Measurements from ENCODE around the gene ARHGAP44. TPM values are rescaled to one million over a fixed set of nuclear protein-coding genes. Genes with fewer than 3 reads are reported as not detected.

Gene ARHGAP44
- total and polyA plus RNA-seq, 9 of the 15 experiments (the other 6 are each of a cell fraction or from before 2014, with no cell fraction given): 0.01 to 0.68 (median 0.07) TPM; not detected in 1

DNA sequence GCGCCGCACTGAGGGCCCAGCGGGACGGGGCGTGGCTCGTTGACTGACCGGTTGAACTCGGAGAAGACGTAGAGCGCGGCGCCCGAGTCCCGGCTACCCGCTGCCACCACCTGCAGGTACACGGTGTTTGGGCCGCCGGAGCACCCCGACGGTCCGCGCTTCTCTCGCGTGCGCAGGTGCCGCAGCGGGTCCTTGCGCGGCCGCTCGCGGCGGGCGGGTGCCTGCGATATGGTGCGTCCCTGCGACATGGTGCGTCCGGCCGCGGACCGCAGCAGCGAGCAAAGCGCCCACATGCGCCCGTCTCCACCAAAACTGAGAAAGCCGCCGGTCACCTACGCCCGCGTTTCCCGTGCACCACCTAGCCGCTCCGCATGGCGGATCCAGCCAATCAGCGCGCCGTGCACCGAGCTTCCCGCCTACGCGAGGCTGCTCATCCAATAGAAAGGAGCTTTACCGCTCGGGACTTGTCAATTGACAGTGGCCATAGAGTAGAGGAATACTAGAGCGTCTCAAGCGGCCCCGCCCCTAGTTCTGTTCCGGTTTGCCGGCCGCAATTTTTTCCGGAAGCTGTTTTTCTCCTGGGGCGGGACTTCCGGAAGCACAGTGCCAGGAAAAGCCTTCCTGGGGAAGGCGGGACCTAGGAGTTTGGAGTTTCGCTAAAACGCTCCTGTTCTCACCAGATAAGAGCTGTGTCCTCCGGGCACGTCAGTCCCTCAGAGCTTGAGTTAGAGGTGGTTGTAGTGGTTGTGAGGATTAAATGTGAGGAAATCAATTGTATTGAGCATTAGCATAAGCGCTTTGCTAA lies 228.6 kb downstream of the ARHGAP44 start, which contains the start of gene ELAC2 (continued):
- no peak for TF ChIP-seq PRMT5 (CRISPR knock-in tag; IDR thresholded peaks at IDR 0.05)
- no peak for TF ChIP-seq CEBPB (tag; IDR thresholded peaks at IDR 0.05)
- TF ChIP-seq ZNF347 (CRISPR knock-in tag; IDR thresholded peaks at IDR 0.05; ENCODE audit: low read depth): no peak
- no peak for TF ChIP-seq NUFIP1 (IDR thresholded peaks at IDR 0.05; ENCODE audit: partially characterized antibody)
- no peak for TF ChIP-seq CHCHD3 (CRISPR knock-in tag; IDR thresholded peaks at IDR 0.05)
- TF ChIP-seq THRAP3 (IDR thresholded peaks at IDR 0.05; ENCODE audit: borderline replicate concordance): no peak
- no peak for TF ChIP-seq XRCC4 (IDR thresholded peaks at IDR 0.05; ENCODE audit: extremely low read depth, insufficient read depth, insufficient read length)
- no peak for TF ChIP-seq HEY1 (CRISPR knock-in tag; IDR thresholded peaks at IDR 0.05; ENCODE audit: borderline replicate concordance)
- TF ChIP-seq, protein P1, sequence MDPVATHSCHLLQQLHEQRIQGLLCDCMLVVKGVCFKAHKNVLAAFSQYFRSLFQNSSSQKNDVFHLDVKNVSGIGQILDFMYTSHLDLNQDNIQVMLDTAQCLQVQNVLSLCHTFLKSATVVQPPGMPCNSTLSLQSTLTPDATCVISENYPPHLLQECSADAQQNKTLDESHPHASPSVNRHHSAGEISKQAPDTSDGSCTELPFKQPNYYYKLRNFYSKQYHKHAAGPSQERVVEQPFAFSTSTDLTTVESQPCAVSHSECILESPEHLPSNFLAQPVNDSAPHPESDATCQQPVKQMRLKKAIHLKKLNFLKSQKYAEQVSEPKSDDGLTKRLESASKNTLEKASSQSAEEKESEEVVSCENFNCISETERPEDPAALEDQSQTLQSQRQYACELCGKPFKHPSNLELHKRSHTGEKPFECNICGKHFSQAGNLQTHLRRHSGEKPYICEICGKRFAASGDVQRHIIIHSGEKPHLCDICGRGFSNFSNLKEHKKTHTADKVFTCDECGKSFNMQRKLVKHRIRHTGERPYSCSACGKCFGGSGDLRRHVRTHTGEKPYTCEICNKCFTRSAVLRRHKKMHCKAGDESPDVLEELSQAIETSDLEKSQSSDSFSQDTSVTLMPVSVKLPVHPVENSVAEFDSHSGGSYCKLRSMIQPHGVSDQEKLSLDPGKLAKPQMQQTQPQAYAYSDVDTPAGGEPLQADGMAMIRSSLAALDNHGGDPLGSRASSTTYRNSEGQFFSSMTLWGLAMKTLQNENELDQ (CRISPR knock-in tag; IDR thresholded peaks at IDR 0.05; ENCODE audit: borderline replicate concordance): no peak
- TF ChIP-seq NR2C1 (IDR thresholded peaks at IDR 0.05): peak; percentile 33; the same call in 1 of the 2 replicates
- peak; percentile 47; the same call in 1 of the 2 replicates for TF ChIP-seq NR2C1 (tag; IDR thresholded peaks at IDR 0.05)
- TF ChIP-seq, protein P2, sequence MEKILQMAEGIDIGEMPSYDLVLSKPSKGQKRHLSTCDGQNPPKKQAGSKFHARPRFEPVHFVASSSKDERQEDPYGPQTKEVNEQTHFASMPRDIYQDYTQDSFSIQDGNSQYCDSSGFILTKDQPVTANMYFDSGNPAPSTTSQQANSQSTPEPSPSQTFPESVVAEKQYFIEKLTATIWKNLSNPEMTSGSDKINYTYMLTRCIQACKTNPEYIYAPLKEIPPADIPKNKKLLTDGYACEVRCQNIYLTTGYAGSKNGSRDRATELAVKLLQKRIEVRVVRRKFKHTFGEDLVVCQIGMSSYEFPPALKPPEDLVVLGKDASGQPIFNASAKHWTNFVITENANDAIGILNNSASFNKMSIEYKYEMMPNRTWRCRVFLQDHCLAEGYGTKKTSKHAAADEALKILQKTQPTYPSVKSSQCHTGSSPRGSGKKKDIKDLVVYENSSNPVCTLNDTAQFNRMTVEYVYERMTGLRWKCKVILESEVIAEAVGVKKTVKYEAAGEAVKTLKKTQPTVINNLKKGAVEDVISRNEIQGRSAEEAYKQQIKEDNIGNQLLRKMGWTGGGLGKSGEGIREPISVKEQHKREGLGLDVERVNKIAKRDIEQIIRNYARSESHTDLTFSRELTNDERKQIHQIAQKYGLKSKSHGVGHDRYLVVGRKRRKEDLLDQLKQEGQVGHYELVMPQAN (IDR thresholded peaks at IDR 0.05; ENCODE audit: borderline replicate concordance): 0 out of 2 replicates have a peak, but pooled peaks have one; percentile 11
- TF ChIP-seq CTBP1 (IDR thresholded peaks at IDR 0.05; ENCODE audit: borderline replicate concordance): peak; percentile 66; the same call in 1 of the 2 replicates
- peak; percentile 96 for TF ChIP-seq CXXC5 (CRISPR knock-in tag; IDR thresholded peaks at IDR 0.05)
- no peak for TF ChIP-seq LARP7 (IDR thresholded peaks at IDR 0.05)
- TF ChIP-seq ZNF274 (IDR thresholded peaks at IDR 0.05; ENCODE audit: borderline replicate concordance, low read depth, low read length): no peak
- TF ChIP-seq, protein P3, sequence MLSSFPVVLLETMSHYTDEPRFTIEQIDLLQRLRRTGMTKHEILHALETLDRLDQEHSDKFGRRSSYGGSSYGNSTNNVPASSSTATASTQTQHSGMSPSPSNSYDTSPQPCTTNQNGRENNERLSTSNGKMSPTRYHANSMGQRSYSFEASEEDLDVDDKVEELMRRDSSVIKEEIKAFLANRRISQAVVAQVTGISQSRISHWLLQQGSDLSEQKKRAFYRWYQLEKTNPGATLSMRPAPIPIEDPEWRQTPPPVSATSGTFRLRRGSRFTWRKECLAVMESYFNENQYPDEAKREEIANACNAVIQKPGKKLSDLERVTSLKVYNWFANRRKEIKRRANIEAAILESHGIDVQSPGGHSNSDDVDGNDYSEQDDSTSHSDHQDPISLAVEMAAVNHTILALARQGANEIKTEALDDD (IDR thresholded peaks at IDR 0.05): no peak
- TF ChIP-seq SMARCC2 (IDR thresholded peaks at IDR 0.05; ENCODE audit: low read depth): 0 out of 2 replicates have a peak, but pooled peaks have one; percentile 30
- TF ChIP-seq, protein P4, sequence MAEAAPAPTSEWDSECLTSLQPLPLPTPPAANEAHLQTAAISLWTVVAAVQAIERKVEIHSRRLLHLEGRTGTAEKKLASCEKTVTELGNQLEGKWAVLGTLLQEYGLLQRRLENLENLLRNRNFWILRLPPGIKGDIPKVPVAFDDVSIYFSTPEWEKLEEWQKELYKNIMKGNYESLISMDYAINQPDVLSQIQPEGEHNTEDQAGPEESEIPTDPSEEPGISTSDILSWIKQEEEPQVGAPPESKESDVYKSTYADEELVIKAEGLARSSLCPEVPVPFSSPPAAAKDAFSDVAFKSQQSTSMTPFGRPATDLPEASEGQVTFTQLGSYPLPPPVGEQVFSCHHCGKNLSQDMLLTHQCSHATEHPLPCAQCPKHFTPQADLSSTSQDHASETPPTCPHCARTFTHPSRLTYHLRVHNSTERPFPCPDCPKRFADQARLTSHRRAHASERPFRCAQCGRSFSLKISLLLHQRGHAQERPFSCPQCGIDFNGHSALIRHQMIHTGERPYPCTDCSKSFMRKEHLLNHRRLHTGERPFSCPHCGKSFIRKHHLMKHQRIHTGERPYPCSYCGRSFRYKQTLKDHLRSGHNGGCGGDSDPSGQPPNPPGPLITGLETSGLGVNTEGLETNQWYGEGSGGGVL (CRISPR knock-in tag; IDR thresholded peaks at IDR 0.05): no peak
- TF ChIP-seq POLR2G (IDR thresholded peaks at IDR 0.05; ENCODE audit: low read depth, low read length): peak; percentile 92
- TF ChIP-seq NFYB (IDR thresholded peaks at IDR 0.05; ENCODE audit: extremely low read depth, insufficient read length): peak; percentile 94
- TF ChIP-seq CBFA2T2 (conservative IDR thresholded peaks at IDR 0.05): peak; percentile 42

All from K562 (cell line).